ENCODE results near the gene ARL15.

GRCh38 chr5:53929152-53929551, 381.2 kb downstream of the ARL15 start:
- TF ChIP-seq CTCF (conservative IDR thresholded peaks at IDR 0.05; ENCODE audit: low read depth, low read length): no peak
- TF ChIP-seq EZH2 (IDR thresholded peaks at IDR 0.05; ENCODE audit: borderline replicate concordance, low read depth, low read length, poor library complexity, severe bottlenecking): no peak
